Adipose tissue (tissue), 3 donors: ENCODE results near the gene SAV1. TPM values are rescaled to one million over a fixed set of nuclear protein-coding genes. Genes with fewer than 3 reads are reported as not detected.
A peak's percentile ranks its signal among the peaks of the same experiment; 100 is the strongest.
"Not testable (repeated sequence)": the region's sequence is repeated elsewhere in the genome, so short reads cannot be mapped to it uniquely, and the experiment has no call there.

ENCODE experiments used
- H3K27ac ChIP-seq: one replicate; pipeline ENCODE4 v1.5.1; 2013; ENCODE audit warnings: low read depth, low read length
- WGBS, 3 donors: extraction: QIAGEN DNeasy Blood & Tissue Kit; methylation state at CpG; one replicate each; pipeline ENCODE4 v1.1.7; 2013; 5-methylcytosine and 5-hydroxymethylcytosine counted together
- polyA plus RNA-seq, 3 donors: library from polyadenylated mRNA; stranded (reverse); fragments of 200-250 nt; gene quantifications; one replicate each; pipeline ENCODE4 v1.2.3, GENCODE V29; 2013
- donor health status: healthy with polysubstance abuse.
- donor health status: Bipolar disorder and iron deficiency.
- donor health status: healthy.

SAV1 gene
- 10 to 100 TPM; 21.5 to 39.7 (median 36.7) TPM for polyA plus RNA-seq

DNA sequence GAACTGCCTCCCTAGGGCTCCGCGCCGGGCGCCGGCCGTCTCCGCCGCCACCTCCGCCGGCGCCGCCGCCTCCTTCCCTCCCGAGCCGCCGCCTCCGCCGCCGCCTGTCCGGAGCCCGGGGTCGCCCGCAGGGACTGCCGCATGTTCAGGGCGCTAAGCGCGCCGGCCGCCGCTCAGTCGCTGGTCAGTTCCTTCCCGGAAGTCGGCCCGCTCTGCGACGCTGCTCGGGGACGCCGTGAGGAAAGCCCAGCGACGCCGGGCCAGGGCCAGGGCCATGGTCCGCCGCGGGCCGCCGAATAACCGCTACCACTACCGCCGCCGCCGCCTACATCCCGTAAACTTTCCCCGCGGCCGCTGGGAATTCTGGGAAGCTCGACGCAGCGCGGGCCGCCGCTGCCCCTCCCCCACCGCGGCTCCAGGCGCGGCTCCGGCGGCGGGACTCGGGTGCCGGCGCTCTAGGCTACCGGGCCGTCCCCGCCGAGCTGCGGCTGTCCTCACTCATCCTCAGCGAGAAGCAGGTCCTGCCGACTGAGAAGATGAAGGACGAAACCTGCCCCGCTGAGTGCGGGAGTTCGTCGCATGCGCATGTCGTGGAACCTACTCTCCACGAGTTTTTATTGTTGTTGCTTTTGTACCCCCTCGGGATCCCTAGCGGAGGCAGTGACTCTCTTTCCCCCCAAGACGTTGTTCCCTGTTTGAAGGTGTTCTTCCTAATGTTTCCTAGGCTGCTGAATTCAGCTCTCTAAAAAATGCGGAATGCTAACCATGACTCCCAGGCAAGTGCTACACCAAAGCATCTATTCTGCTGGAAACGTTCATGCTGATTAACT, at the start of gene SAV1:
Gene SAV1 (minus strand): TSS at position 311 of the 830 bp plus-strand sequence. CDS start 339 bp downstream, outside the sequence.
- H3K27ac ChIP-seq, result peak within 1 kb of the TSS; percentile 88
- WGBS, 3 donors, result 0 to 1% (median 1%) methylated on average over 63 to 92 of the region's 92 CpGs

DNA sequence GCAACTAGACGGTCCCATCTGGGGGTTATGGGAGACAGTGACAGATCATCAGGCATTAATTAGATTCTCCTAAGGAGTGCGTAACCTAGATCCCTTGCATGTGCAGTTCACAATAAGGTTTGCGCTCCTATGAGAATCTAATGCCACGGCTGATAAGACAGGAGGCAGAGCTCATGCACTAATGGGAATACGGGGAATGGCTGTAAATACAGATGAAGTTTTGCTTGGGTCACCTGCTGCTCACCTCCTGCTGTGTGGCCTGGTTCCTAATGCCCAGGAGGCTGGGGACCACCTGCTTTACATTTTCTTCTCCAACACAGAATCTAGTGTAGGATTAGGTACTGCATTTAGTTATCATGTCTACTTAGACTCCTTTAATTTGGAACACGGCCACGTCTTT, 49.7 kb upstream of the SAV1 start:
- H3K27ac ChIP-seq, result no peak overlapping the region
- 62 to 71% (median 69%) methylated on average over 7 of the region's 7 CpGs for WGBS, 3 donors

DNA sequence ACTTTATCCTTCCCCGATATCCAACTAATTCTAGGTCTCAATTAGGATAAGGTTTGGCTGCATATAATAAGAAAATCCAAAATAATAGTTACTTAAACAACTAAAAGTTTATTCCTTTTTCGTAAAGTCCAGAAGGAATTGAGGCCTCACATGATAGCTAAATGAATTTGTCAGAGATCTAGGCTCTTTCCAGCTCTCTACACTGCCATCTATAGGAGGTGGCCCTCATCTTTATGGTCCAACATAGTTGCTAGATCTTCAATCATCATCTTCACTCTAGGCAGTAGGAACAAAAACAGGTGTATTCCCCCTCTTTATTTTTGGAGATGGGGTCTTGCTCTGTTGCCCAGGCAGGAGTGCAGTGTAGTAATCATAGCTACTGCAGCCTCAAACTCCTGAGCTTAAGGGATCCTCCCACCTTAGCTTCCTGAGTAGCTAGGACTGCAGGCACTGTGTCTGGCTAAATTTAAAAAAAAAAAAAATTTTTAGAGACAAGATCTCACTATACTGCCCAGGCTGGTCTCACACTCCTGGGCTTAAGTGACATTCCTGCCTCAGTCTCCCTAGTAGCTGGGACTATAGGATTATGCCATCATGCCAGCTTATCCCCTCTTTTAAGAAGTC, 46.5 kb upstream of the SAV1 start:
- H3K27ac ChIP-seq, result no peak overlapping the region
- 65 to 78% (median 68%) methylated on average over 2 of the region's 2 CpGs for WGBS, 3 donors

DNA sequence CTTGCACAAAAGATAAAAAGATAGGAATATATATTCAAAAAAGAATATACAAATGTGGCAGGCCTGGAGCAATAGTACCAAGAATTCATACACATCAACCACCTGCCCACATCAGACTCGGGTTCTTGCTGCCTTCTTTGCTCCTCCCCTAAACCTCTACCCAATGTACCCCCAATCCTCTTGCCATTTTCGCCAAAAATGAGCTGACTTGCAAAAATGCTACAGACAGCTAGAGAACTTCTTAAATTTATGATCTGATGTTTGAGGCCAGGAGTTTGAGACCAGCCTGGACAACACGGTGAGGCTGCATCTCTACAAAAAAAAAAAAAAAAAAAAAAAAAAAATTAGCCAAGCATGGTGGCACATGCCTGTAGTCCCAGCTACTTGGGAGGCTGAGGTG, 42.9 kb upstream of the SAV1 start:
- 95 to 98% (median 98%) methylated on average over 3 of the region's 3 CpGs for WGBS, 3 donors
- no peak overlapping the region for H3K27ac ChIP-seq

DNA sequence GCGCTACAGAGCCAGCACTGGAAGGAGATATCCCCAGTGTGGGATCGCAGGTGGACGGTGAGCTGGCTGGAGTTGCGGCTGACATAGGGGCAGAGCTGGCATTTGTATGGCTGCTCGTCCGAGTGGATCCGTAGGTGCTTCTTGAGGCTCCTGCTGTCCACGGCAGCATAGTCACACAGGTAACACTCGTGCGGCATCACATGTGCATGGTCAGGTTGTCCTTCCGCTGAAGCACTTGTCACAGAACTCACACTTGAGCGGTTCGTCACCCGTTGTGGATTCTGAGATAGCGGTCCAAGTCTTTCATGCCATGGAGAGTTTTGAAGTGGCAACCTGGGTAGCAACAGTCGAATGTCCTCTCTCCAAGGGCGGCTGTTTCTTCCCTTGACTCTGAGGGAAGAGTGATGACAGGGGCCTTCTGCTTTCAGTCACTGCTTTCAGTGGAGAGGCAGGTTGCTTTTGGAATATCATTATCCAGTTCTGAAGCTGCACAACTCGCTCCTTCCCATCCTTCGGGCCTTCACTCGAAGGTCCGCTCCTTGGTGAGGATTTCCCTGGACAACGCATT, 37.0 kb upstream of the SAV1 start:
- 94 to 98% (median 95%) methylated on average over 22 of the region's 22 CpGs for WGBS, 3 donors
- H3K27ac ChIP-seq, result no peak overlapping the region

DNA sequence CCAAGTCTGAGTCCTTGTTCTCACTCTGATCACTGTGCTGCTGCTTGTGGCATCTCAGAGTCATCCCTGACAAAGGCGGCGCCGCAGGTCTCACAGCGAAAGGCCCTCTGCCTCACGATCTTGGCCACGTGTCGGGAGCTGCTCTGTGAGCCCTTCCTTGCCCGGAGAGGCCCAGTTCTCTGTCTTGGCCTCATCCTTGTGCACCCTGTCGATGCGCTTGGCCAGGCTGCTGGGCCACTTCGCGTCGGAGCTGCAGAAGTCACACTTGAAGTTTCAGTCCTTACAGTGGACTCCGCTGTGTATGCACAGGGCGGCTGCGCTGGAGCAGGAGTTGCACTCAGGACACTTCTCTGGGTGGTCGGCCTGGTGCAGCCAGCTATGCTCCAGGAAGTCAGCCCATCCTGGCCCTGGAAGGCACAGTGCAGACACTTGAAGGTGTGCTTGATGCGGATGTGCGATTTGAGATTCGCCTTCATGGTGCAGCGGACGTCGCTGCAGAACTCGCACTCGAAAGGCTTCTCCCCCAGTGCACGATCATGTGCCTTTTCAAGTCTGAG, 36.4 kb upstream of the SAV1 start:
- WGBS, 3 donors, result 95 to 98% (median 96%) methylated on average over 26 of the region's 26 CpGs
- H3K27ac ChIP-seq, result no peak overlapping the region

DNA sequence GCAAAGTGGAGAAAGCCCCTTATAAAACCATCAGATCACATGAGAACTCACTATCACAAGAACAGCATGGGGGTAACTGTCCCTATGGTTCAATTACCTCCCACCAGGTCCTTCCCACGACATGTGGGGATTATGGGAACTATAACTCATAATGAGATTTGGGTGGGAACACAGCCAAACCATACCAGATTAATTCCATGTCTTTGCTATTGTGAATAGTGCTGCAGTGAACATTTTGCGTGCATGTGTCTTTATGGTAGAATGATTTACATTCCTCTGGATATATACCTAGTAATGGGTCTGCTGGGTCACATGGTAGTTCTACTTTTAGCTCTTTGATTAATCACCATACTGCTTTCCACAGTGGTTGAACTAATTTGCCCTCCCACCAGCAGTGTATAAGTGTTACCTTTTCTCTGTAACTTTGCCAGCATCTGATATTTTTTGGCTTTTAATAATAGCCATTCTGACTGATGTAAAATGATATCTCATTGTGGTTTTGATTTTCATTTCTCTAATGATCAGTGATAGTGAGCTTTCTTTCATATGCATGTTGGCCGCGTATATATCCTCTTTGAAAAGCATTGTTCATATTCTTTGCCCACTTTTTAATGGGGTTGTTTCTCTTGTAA, 29.7 kb upstream of the SAV1 start:
- no peak overlapping the region for H3K27ac ChIP-seq
- 75 to 80% (median 77%) methylated on average over 4 of the region's 4 CpGs for WGBS, 3 donors

DNA sequence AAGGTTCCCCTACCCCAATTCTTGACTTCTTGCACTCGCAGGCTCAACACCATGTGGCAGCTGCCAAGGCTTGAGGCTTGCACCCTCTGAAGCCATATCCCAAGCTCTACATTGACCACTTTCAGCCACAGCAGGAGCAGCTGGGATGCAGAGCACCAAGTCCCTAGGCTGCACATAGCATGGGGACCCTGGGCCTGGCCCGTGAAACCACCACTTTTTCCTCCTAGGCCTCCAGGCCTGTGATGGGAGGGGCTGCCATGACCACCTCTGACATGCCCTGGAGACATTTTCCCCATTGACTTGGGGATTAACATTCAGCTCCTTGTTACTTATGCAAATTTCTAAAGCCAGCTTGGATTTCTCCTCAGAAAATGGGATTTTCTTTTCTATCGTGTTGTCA, 26.2 kb upstream of the SAV1 start:
- 76 to 98% (median 95%) methylated on average over 3 of the region's 3 CpGs for WGBS, 3 donors
- not testable (repeated sequence) for H3K27ac ChIP-seq

DNA sequence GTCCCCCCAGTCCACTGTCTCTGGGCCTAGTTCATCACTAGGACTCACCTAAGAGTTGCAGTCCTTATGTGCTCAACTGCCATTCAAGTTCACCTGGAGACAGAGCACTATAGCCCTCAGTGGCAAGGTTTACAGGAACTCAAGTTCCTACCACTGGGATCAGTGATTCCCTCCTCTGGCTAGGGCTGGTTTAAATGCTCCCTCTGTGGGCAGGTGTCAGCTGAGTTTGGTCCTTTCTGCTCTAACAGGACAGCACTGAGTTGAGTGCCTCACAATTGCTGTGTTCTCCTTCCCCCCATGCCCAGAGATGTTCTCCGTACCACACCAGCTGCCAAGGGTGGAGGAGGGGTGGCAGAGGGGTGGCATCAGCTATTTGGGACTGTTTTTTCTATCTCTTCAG, 20.8 kb upstream of the SAV1 start:
- H3K27ac ChIP-seq, result no peak overlapping the region
- 87 to 100% (median 100%) methylated on average over 1 of the region's 1 CpG for WGBS, 3 donors

DNA sequence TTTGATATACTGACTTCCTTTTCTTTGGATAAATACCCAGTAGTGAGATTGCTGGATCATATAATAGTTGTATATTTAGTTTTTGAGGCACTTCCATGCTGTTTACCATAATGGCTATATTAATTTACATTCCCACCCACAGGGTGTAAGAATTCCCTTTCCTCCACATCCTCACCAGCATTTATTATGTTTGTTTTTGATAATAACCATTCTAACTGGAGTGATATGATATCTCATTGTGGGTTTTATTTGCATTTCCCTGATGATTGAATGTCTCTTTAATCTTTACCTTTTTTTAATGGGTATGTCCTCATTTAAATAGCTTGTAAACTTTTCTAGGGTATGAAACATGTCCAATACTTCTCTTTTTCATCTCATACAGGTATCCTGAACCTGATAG, 11.6 kb upstream of the SAV1 start:
- H3K27ac ChIP-seq, result no peak overlapping the region

DNA sequence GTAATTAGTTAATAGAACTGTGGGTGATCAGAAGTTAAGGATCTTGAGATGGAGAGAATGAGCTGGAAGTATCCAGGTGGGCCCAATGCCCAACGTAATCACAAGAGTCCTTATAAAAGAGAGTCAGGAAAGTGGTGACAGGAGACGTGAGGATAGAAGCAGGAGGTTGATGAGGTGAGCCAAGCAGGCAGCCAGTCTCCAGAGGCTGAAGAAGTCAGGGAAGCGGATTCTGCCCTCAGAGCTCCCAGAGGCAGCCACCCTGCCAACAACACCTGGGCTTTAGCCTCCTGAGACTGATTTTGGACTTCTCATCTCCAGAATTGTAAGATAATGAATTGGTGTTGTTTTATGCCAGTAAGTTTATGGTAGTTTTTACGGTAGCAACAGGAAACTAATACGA, 10.1 kb upstream of the SAV1 start:
- H3K27ac ChIP-seq, result no peak overlapping the region
- WGBS, 3 donors, result 69 to 85% (median 75%) methylated on average over 5 of the region's 5 CpGs

DNA sequence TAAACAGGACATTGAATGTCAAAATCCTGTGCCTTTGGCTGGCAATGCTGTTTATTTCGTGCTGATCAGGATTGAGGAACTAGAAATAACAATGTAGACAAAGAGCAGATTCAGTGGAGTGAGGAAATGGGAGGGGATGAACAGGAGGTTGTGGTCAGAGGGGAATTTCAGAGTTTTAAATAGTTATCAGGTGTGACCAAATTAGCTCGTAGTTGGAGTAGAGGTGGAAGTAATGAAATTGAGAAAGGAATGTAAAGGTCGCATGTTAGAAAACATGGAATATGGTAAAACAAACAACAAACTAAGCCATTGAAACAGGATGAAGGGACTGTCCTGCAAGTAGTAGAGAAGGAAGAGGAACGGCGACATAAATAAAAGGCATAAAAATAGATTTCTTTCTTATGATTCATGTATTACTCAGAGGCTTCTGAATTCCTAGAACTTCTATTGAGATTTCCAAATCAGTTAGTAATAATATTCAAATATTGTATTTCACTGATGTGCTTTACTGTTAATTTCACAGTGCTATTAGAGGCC, 9.5 kb upstream of the SAV1 start:
- 23 to 61% (median 24%) methylated on average over 5 of the region's 5 CpGs for WGBS, 3 donors
- no peak overlapping the region for H3K27ac ChIP-seq

DNA sequence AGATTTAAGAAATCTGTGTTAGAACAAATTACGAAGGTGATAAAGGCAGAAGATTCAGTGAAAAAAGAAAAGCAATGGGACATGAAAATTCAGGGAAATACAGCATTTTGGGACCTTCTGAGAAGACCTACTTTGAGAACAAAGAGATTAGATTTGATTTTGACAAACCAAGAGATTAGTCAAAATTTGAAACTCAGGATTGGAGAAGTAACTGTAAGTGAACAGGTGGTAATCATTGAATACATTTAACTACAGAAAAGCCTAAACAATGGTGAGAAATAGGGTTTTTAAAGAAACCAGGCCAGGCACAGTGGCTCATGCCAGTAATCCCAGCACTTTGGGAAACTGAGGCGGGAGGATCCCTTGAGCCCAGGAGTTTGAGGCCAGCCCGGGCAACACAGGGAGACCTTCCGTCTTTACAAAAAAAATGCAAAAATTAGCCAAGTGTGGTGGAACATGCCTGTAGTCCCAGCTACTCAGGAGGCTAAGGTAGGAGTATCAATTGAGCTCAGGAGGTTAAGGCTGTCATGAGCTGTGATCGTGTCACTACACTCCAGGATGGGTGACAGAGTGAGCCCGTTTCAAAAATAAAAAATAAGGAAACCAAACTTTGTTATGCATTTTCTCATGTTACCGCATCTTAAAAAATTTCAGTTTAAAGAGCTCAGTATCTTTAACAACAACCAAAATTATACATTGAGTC, 8.9 kb upstream of the SAV1 start:
- no peak overlapping the region for H3K27ac ChIP-seq
- 74 to 92% (median 76%) methylated on average over 7 of the region's 7 CpGs for WGBS, 3 donors

DNA sequence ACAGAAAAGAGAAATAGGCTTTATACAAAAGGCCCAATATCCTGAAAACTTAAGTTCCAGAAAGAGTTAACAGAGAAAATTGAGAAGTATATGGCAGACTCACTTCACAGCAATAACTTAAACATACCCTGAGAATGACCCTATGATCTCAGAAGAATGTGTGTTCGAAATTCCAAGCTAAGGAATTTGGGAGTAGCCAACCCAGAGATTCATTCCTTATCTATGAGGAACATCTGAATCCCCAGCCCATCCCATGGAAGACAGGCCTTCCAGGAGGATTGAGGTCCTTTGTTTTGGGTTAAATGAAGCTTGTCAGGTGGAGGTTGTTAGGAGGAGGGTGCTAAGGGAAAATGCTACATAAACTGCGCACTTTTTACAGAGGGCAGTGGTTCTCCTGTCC, 7.5 kb upstream of the SAV1 start:
- H3K27ac ChIP-seq, result no peak overlapping the region
- 81 to 90% (median 89%) methylated on average over 2 of the region's 2 CpGs for WGBS, 3 donors

DNA sequence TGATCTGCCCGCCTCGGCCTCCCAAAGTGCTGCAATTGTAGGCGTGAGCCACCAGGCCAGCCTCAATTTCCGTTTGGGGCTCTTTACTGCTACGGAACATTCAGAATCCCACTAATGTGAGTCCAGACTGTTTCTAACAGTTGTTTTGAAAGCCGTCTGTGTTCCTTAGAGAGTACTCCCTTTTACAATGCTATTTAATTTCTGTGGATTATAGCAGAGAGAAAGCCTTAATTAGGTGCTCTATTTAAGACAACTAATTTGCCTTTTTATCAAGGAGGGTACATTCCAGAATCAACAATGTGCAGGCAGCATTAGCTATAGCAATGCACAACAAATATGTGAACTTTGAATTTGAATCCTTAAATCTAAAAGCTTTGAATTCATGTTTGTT, 2.8 kb upstream of the SAV1 start:
- 86 to 93% (median 90%) methylated on average over 6 of the region's 6 CpGs for WGBS, 3 donors
- H3K27ac ChIP-seq, result no peak overlapping the region

DNA sequence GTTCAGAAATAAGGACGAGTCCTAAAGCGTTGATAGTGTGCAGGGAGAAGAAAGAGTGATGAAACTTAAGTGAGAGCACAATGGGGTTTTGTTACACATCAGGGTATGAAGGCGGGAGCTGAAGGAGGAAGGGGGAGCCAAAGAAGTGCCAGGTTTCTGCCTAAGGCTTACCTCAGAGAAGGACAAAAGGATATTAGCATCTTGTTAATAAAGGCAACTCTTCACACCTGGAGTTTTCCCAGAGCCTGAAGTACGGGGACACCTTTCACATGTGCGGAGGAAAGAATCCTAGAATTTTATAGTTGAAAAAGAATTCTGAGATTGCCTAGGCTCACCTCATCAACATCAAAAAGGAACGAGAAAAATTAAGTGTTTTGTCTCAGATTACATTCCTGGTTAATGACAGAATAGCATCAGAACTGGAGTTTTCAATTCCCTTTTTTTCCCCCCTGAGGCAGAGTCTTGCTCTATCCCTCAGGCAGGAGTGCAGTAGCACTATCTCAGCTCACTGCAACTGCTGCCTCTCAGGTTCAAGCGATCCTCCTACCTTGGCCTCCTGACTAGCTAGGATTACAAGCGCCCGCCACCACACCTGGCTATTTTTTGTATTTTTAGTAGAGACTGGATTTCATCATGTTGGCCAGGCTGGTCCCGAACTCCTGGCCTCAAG, 2.2 kb upstream of the SAV1 start:
- WGBS, 3 donors, result 77 to 89% (median 87%) methylated on average over 10 of the region's 10 CpGs
- H3K27ac ChIP-seq, result no peak overlapping the region

DNA sequence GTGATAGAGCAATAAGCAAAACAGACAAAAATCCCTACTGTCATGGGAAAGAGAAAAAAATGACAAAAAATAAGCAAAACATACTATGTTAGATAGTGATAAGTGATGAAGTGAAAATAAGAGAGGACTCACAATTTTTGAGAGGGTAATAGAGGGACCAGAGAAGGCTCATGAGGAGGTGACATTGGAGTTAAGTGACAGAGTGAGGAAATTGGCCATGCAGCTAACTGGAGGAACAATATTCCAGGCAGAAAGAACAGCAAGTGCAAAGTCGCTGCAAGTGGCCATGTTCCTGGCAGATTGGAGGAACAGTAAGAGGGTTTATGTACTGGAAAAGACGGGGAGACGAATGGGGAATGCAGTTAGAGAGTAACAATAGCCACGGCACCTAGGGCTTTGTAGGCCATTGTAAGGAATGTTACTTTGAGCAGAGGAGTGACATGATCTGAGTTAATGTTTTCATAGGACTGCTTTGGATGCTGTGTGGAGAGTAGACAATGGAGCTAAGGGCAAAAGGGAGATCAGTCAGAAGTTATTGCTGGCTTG, 1.4 kb upstream of the SAV1 start:
- 84 to 98% (median 96%) methylated on average over 4 of the region's 4 CpGs for WGBS, 3 donors
- H3K27ac ChIP-seq, result no peak overlapping the region

DNA sequence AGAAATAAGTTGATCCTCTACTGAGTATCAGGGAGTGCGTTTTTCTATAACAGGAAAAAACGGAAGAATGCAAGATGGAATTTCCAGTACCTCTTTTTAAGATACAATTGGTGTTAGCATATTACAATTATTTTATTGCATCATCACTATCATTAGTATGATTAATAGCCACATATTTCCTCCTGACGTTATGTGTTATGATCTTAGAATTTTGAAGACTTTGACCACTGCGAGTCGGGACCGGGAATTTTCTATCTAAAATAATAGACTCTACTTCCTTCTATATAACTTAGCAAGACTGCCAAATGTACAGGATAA, 679 bp upstream of the SAV1 start:
- WGBS, 3 donors, result 4 to 5% (median 4%) methylated on average over 6 of the region's 6 CpGs
- H3K27ac ChIP-seq, result no peak overlapping the region
